Tibial nerve (tissue), 4 donors: ENCODE measurements around the gene IQCN. TPM values are rescaled to one million over a fixed set of nuclear protein-coding genes. Genes with fewer than 3 reads are reported as not detected.

Source experiments
- DNase-seq, 2 donors: peaks; one replicate each; pipeline ENCODE4 v3.0.0-alpha.2; 2019; ENCODE audit warnings: low spot score in 2 of 2
- H3K27ac ChIP-seq, 4 donors: fragments of 200-600 bp; sonication (generic) in 3 of 4; one replicate each; pipeline ENCODE4 v1.5.1; 2017 to 2019; ENCODE audit warnings: mild to moderate bottlenecking in 1 of 4
- H3K27me3 ChIP-seq, 2 donors: fragments of 200-600 bp; sonication (generic) in 1 of 2; one replicate each; pipeline versions ENCODE4 v1.5.1 to v1.6.0; 2017 to 2019
- H3K36me3 ChIP-seq, 3 donors: fragments of 200-600 bp; sonication (generic); one replicate each; pipeline ENCODE4 v1.5.1; 2018 to 2019
- H3K4me1 ChIP-seq, 4 donors: fragments of 200-600 bp; sonication (generic) in 3 of 4; one replicate each; pipeline ENCODE4 v1.5.1; 2017 to 2019
- H3K4me3 ChIP-seq, 4 donors: fragments of 200-600 bp; sonication (generic) in 3 of 4; one replicate each; pipeline ENCODE4 v1.5.1; 2017 to 2019; ENCODE audit warnings: mild to moderate bottlenecking in 1 of 4, moderate library complexity in 1 of 4
- H3K9me3 ChIP-seq, 4 donors: fragments of 200-600 bp; sonication (generic) in 3 of 4; one replicate each; pipeline ENCODE4 v1.5.1; 2017 to 2019
- EP300 ChIP-seq, 2 donors: sonication (generic); formaldehyde crosslinking; IDR thresholded peaks; one replicate each; pipeline ENCODE4 v1.6.1; 2017; ENCODE audit warnings: antibody characterized with exemption in 2 of 2, mild to moderate bottlenecking in 1 of 2
- POLR2A ChIP-seq, 2 donors: fragments of 450-650 bp; IDR thresholded peaks; one replicate each; pipeline ENCODE4 v1.6.1; 2017; ENCODE audit warnings: antibody characterized with exemption in 2 of 2, mild to moderate bottlenecking in 2 of 2, moderate library complexity in 2 of 2
- WGBS, 2 donors: methylation state at CpG; one replicate each; pipeline ENCODE4 v1.1.5; 2018; 5-methylcytosine and 5-hydroxymethylcytosine counted together
- total RNA-seq, 4 donors: library from RNA; depleted of rRNA; stranded (reverse); fragments of >200 nt; gene quantifications; one replicate each; pipeline ENCODE4 v1.1.0, GENCODE V29; 2016
- TF ChIP-seq, protein P1 (sequence below), 5 experiments: fragments of 200-600 bp in 3 of 5; fragments of 450-650 bp in 2 of 5; sonication (generic) in 3 of 5; IDR thresholded peaks; one replicate each; pipeline ENCODE4 v1.5.1; 2016 to 2019; ENCODE audit warnings: antibody characterized with exemption in 5 of 5, mild to moderate bottlenecking in 3 of 5, moderate library complexity in 2 of 5

IQCN gene
- total RNA-seq, 4 donors from 2014 or later, result 2.3 to 11.4 (median 8.2) TPM

DNA sequence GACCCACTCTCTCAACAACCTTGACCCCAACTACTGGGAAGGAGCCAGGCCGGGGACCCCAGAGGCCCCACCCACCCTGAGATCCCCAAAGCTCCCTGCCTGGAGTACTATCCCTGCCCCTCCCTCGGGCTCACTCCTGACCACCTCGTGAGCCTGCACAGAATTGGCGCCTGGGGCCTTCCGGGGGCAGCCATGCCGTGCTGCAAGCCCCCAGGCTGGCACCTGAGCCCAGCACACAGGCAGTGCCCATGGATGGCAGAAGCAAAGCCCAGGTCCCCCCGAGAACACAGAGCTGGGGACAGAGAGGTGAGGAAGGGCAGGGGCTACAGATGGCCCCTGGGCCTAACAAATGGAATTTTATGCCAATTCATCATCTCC is 34.7 kb upstream of the IQCN start:
- H3K27ac ChIP-seq, result peak overlapping the region in 3 of 4 donors; percentile 95 to 100 (median 99)

DNA sequence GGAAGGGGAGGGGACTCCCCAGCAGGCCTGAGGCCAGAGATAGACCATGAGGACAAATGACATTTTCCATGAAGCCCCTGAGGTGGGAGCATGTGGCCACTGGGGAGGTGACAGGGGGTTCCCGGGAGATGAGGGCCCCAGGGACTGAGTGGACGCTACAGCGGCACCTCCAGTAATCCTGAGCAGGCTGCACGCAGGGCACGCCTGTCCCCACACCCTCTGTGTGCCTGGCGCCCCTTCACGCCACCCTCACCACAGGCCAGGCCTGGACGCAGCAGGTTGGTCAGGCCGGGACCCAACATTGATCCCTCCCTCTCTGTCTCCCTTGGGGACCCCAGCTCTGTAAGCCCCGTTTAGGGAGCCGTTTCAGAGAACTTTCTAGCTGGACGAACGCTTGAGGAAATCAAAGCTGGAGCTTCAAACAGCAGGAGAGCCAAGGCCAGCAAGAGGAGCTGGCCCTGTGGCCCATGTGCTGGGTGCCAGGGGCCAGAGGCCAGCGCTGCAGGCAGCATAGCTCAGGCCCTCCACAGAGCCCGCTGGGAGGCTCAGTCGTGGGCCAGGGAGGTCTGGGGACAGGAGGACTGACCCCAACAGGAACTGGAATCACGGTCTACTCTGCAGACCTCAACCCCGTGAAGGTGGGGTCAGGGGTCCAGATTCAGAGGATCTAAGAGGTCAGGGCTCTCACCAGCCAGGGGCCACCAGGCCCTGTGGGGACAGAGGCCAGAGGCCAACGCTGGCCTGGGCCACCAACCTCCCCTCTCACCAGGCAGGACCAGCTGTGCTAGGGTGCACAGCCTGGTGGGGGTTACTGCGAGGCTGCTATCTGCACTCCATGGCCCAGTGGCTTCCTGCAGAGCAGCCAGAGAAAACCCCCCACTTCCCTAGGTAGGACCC is 34.0 kb upstream of the IQCN start:
- H3K4me1 ChIP-seq, result peaks cover 4 to 89% (median 40%) of the 10 kb centered on the region in 4 donors
- WGBS, 2 donors, result 66 to 78% methylated on average over 19 to 20 of the region's 20 CpGs
- no peak for TF ChIP-seq POLR2A (IDR thresholded peaks at IDR 0.05)
- no peak for TF ChIP-seq EP300 (IDR thresholded peaks at IDR 0.05)
- TF ChIP-seq, protein P1, sequence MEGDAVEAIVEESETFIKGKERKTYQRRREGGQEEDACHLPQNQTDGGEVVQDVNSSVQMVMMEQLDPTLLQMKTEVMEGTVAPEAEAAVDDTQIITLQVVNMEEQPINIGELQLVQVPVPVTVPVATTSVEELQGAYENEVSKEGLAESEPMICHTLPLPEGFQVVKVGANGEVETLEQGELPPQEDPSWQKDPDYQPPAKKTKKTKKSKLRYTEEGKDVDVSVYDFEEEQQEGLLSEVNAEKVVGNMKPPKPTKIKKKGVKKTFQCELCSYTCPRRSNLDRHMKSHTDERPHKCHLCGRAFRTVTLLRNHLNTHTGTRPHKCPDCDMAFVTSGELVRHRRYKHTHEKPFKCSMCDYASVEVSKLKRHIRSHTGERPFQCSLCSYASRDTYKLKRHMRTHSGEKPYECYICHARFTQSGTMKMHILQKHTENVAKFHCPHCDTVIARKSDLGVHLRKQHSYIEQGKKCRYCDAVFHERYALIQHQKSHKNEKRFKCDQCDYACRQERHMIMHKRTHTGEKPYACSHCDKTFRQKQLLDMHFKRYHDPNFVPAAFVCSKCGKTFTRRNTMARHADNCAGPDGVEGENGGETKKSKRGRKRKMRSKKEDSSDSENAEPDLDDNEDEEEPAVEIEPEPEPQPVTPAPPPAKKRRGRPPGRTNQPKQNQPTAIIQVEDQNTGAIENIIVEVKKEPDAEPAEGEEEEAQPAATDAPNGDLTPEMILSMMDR (IDR thresholded peaks at IDR 0.05), result no peak
- no peak overlapping the region for H3K4me3 ChIP-seq
- H3K36me3 ChIP-seq, result peaks cover 0 to 63% (median 0%) of the 10 kb centered on the region in 3 donors
- no peaks in the 10 kb centered on the region for H3K27me3 ChIP-seq
- DNase-seq, result no peak
- peak overlapping the region; percentile 62 to 100 (median 97) for H3K27ac ChIP-seq
- H3K9me3 ChIP-seq, result no peaks in the 10 kb centered on the region

More for the DNA sequence above, 34.7 kb upstream of the IQCN start:
- Histone ChIP-seq H3K9me3 (no peaks in the 10 kb centered on the region), H3K4me1 (peaks cover 4 to 82% (median 33%) of the 10 kb centered on the region in 4 donors), H3K36me3 (peaks cover 0 to 64% (median 0%) of the 10 kb centered on the region in 3 donors), H3K27me3 (no peaks in the 10 kb centered on the region), H3K4me3 (no peak overlapping the region)
- TF ChIP-seq POLR2A (IDR thresholded peaks at IDR 0.05) (no peak), EP300 (IDR thresholded peaks at IDR 0.05) (no peak)
- TF ChIP-seq, protein P1 (IDR thresholded peaks at IDR 0.05), result no peak
- WGBS, 2 donors, result 82 to 100% methylated on average over 2 to 4 of the region's 7 CpGs
- no peak for DNase-seq

- 74 to 77% methylated on average over 16 to 18 of the region's 19 CpGs for WGBS, 2 donors
- Histone ChIP-seq H3K27ac (peak overlapping the region in 3 of 4 donors; percentile 95 to 100 (median 99)), H3K4me3 (peak overlapping the region in 1 of 4 donors; percentile 3), H3K9me3 (no peaks in the 10 kb centered on the region), H3K36me3 (peaks cover 0 to 53% (median 0%) of the 10 kb centered on the region in 3 donors), H3K27me3 (no peaks in the 10 kb centered on the region), H3K4me1 (peaks cover 4 to 97% (median 49%) of the 10 kb centered on the region in 4 donors)
- no peak for DNase-seq
- TF ChIP-seq POLR2A (IDR thresholded peaks at IDR 0.05), result no peak
- TF ChIP-seq, protein P1 (IDR thresholded peaks at IDR 0.05), result no peak
- TF ChIP-seq EP300 (IDR thresholded peaks at IDR 0.05), result no peak
Measured at GRCh38 chr19:18307271-18307681, 33.0 kb upstream of the IQCN start.

- H3K4me3 ChIP-seq, result peak overlapping the region in 1 of 4 donors; percentile 3
- 48 to 59% methylated on average over 14 of the region's 14 CpGs for WGBS, 2 donors
- no peak for DNase-seq
Measured at GRCh38 chr19:18306888-18307260, 32.6 kb upstream of the IQCN start.

More at GRCh38 chr19:18306888-18307260, 32.6 kb upstream of the IQCN start:
- TF ChIP-seq, protein P1 (IDR thresholded peaks at IDR 0.05), result no peak
- TF ChIP-seq EP300 (IDR thresholded peaks at IDR 0.05) (no peak), POLR2A (IDR thresholded peaks at IDR 0.05) (no peak)
- Histone ChIP-seq H3K36me3 (peaks cover 0 to 49% (median 0%) of the 10 kb centered on the region in 3 donors), H3K4me1 (peaks cover 4 to 96% (median 50%) of the 10 kb centered on the region in 4 donors), H3K27ac (peak overlapping the region; percentile 95 to 100 (median 98)), H3K9me3 (no peaks in the 10 kb centered on the region), H3K27me3 (no peaks in the 10 kb centered on the region)
